ENCODE results near the gene UFD1. TPM values are rescaled to one million over a fixed set of nuclear protein-coding genes. Genes with fewer than 3 reads are reported as not detected.

The UFD1 gene
- total and polyA plus RNA-seq, 2 of the 13 experiments (the other 11 are each of a cell fraction or from before 2014, with no cell fraction given), result 47.9 to 51.1 TPM

- TF ChIP-seq ATAD3A (CRISPR knock-in tag; IDR thresholded peaks at IDR 0.05) (no peak), KAT8 (CRISPR knock-in tag; IDR thresholded peaks at IDR 0.05) (peak; percentile 79), ZNF260 (CRISPR knock-in tag; IDR thresholded peaks at IDR 0.05; ENCODE audit: borderline replicate concordance, low read depth) (no peak), TFDP1 (CRISPR knock-in tag; IDR thresholded peaks at IDR 0.05; ENCODE audit: borderline replicate concordance) (peak; percentile 87; the same call in 1 of the 2 replicates), ZNF441 (CRISPR knock-in tag; IDR thresholded peaks at IDR 0.05; ENCODE audit: borderline replicate concordance) (0 out of 2 replicates have a peak, but pooled peaks have one; percentile 53), DNMT1 (CRISPR knock-in tag; IDR thresholded peaks at IDR 0.05) (no peak), ZNF556 (CRISPR knock-in tag; IDR thresholded peaks at IDR 0.05; ENCODE audit: borderline replicate concordance) (no peak), ZFP36L1 (CRISPR knock-in tag; IDR thresholded peaks at IDR 0.05) (0 out of 2 replicates have a peak, but pooled peaks have one; percentile 50), ZNF468 (CRISPR knock-in tag; IDR thresholded peaks at IDR 0.05) (no peak), ZNF841 (CRISPR knock-in tag; IDR thresholded peaks at IDR 0.05; ENCODE audit: borderline replicate concordance) (no peak), MBD4 (IDR thresholded peaks at IDR 0.05; ENCODE audit: borderline replicate concordance, low read length) (no peak), PHF8 (CRISPR knock-in tag; IDR thresholded peaks at IDR 0.05) (peak; percentile 78), CHCHD3 (CRISPR knock-in tag; IDR thresholded peaks at IDR 0.05) (no peak), POGK (CRISPR knock-in tag; conservative IDR thresholded peaks at IDR 0.05) (peak; percentile 74), SRSF4 (IDR thresholded peaks at IDR 0.05; ENCODE audit: low read depth, low read length, poor library complexity, severe bottlenecking) (no peak), ZBTB2 (CRISPR knock-in tag; IDR thresholded peaks at IDR 0.05; ENCODE audit: low read depth) (no peak; the same call in 1 of the 2 replicates), DZIP1 (CRISPR knock-in tag; IDR thresholded peaks at IDR 0.05) (no peak; the same call in 1 of the 2 replicates), ZNF264 (CRISPR knock-in tag; IDR thresholded peaks at IDR 0.05) (no peak), PRMT3 (CRISPR knock-in tag; IDR thresholded peaks at IDR 0.05; ENCODE audit: borderline replicate concordance, low read depth) (no peak), SOX5 (CRISPR knock-in tag; IDR thresholded peaks at IDR 0.05; ENCODE audit: borderline replicate concordance) (no peak), KLF16 (CRISPR knock-in tag; IDR thresholded peaks at IDR 0.05) (no peak)
Observed at GRCh38 chr22:19447330-19448075, 31.5 kb downstream of the UFD1 start, which contains the start of gene C22orf39 (continued).

Measured in HepG2 (cell line).